ENCODE measurements around the gene USF2. TPM values are rescaled to one million over a fixed set of nuclear protein-coding genes. Genes with fewer than 3 reads are reported as not detected.

The USF2 gene
- total and polyA plus RNA-seq, 2 of the 8 experiments (the other 6 are each of a cell fraction or from before 2014, with no cell fraction given) = 74.1 to 109 TPM

DNA sequence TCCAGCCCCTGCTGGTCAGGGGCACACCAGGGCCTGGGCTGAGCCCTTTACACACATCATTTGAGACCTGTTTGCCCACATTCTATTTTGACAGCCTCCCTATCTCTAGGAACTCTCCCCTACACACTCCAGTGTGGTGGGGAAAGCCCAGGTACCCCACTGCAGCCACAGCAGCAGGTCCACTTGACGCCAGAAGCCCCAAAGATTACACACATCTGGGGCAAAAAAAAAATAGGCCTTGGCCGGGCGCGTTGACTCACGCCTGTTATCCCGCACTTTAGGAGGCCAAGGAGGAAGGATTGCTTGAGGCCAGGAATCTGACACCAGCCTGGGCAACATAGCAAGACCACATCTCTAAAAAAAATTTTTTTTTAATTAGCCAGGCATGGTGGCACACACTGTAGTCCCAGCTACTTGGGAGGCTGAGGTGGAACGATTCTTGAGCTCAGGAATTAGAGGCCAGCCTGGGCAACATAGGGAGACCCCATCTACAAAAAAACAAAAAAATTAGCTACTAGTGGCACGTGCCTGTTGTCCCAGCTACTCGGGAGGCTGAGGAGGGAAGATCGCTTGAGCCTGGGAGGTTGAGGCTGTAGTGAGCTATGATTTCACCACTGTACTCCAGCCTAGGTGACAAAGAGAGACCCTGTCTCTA is 42.2 kb downstream of the USF2 start:
- ChIA-PET CTCF (ENCODE audit: partially characterized antibody) (interaction anchor here (0.7 to 4.1 kb wide), 2 partner anchors 17 to 110 kb away, joined by 3 to 20 read pairs; partner anchors contain the start of gene CD22), POLR2A (ENCODE audit: partially characterized antibody) (interaction anchor here (1.5 kb wide), 1 partner anchor 23 kb away, joined by 4 read pairs; no protein-coding TSS in a partner anchor)
- Histone ChIP-seq H3K23me2 (ENCODE audit: low read depth, low read length) (no peaks in the 10 kb centered on the region), H3K23ac (ENCODE audit: insufficient read length) (no peak overlapping the region), H3K36me3 (ENCODE audit: control insufficient read depth in 2 of 4, insufficient read depth in 4 of 4, low read length in 3 of 4) (no peaks in the 10 kb centered on the region), H2BK120ac (replicated peaks; ENCODE audit: low read depth, low read length) (no peak overlapping the region), H3K18ac (ENCODE audit: extremely low read depth, low read length) (no peak overlapping the region), H2BK20ac (ENCODE audit: low read length) (no peak overlapping the region), H4K8ac (ENCODE audit: extremely low read depth, insufficient read depth, low read length) (no peak overlapping the region), H3K14ac (ENCODE audit: insufficient read length) (no peak overlapping the region), H2AK5ac (ENCODE audit: low read depth, low read length) (no peak overlapping the region), H2BK12ac (ENCODE audit: low read depth, low read length) (no peak overlapping the region), H2AFZ (ENCODE audit: low read length) (no peak overlapping the region), H3K4me2 (ENCODE audit: insufficient read depth in 1 of 2, low read depth in 2 of 2, low read length in 2 of 2) (no peak overlapping the region), H2BK15ac (ENCODE audit: low read length) (no peak overlapping the region), H3K4me1 (replicated peaks in 1 of 4; ENCODE audit: control insufficient read depth in 3 of 4, insufficient read depth in 4 of 4, low read length in 3 of 4) (peaks cover 0 to 2% (median 0%) of the 10 kb centered on the region in 4 experiments; a peak in 1 of 7 replicates), H3K9me3 (ENCODE audit: insufficient read depth in 2 of 2, low read depth in 1 of 2, low read length in 1 of 2) (no peaks in the 10 kb centered on the region), H2BK5ac (ENCODE audit: low read depth, low read length) (no peak overlapping the region), H3K56ac (replicated peaks; ENCODE audit: insufficient read length, low read depth, low read length) (no peak overlapping the region), H4K91ac (replicated peaks; ENCODE audit: insufficient read length, low read length) (no peak overlapping the region), H3K27me3 (replicated peaks in 1 of 4; ENCODE audit: control insufficient read depth in 3 of 4, extremely low read depth in 1 of 4, insufficient read depth in 3 of 4, low read length in 3 of 4) (no peaks in the 10 kb centered on the region), H3K79me1 (ENCODE audit: low read depth, low read length) (no peaks in the 10 kb centered on the region), H3K4ac (replicated peaks; ENCODE audit: insufficient read length, low read depth, low read length) (no peak overlapping the region), H3K79me2 (ENCODE audit: control insufficient read depth in 1 of 2, insufficient read depth in 2 of 2, low read length in 2 of 2) (no peaks in the 10 kb centered on the region), H4K20me1 (replicated peaks in 1 of 2; ENCODE audit: control insufficient read depth in 1 of 2, insufficient read depth in 2 of 2, low read length in 2 of 2) (no peaks in the 10 kb centered on the region), H3K4me3 (ENCODE audit: extremely low read depth in 1 of 4, insufficient read depth in 2 of 4, low read depth in 3 of 4, low read length in 4 of 4) (no peak overlapping the region), H4K5ac (ENCODE audit: insufficient read length, low read depth, low read length) (no peak overlapping the region), H3K9ac (replicated peaks in 1 of 4; ENCODE audit: extremely low read depth in 1 of 4, low read depth in 3 of 4, low read length in 3 of 4) (no peak overlapping the region), H3K27ac (ENCODE audit: low read depth, low read length) (no peak overlapping the region)
- FAIRE-seq = no peak
- DNase-seq (ENCODE audit: low read depth in 1 of 2, low spot score in 2 of 2) = no peak
- WGBS, 2 experiments (ENCODE audit: extremely low coverage in 1 of 2, insufficient coverage in 1 of 2, insufficient read length in 1 of 2, insufficient replicate concordance in 2 of 2, low coverage in 1 of 2, low lambda C conversion rate in 2 of 2, missing lambda C conversion rate in 1 of 2) = 86% methylated on average over 10 of the region's 10 CpGs; no CpG with 5 or more reads in 1 of the 2 experiments
- TF ChIP-seq, protein P1, sequence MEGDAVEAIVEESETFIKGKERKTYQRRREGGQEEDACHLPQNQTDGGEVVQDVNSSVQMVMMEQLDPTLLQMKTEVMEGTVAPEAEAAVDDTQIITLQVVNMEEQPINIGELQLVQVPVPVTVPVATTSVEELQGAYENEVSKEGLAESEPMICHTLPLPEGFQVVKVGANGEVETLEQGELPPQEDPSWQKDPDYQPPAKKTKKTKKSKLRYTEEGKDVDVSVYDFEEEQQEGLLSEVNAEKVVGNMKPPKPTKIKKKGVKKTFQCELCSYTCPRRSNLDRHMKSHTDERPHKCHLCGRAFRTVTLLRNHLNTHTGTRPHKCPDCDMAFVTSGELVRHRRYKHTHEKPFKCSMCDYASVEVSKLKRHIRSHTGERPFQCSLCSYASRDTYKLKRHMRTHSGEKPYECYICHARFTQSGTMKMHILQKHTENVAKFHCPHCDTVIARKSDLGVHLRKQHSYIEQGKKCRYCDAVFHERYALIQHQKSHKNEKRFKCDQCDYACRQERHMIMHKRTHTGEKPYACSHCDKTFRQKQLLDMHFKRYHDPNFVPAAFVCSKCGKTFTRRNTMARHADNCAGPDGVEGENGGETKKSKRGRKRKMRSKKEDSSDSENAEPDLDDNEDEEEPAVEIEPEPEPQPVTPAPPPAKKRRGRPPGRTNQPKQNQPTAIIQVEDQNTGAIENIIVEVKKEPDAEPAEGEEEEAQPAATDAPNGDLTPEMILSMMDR (IDR thresholded peaks at IDR 0.05; ENCODE audit: control extremely low read depth in 1 of 3, insufficient read depth in 1 of 3, low read depth in 1 of 3, low read length in 3 of 3) = no peak

Measured in H1 (cell line).